Left ventricle myocardium inferior (tissue), 1 donor: Measurements from ENCODE around the gene RAB1A. TPM values are rescaled to one million over a fixed set of nuclear protein-coding genes. Genes with fewer than 3 reads are reported as not detected.
"Not testable (repeated sequence)": the region's sequence is repeated elsewhere in the genome, so short reads cannot be mapped to it uniquely, and the experiment has no call there.

ENCODE experiments used
- DNase-seq: peaks from one replicate; pipeline ENCODE4 v3.0.0-alpha.2; 2020
- H3K27ac ChIP-seq: fragments of 200-600 bp; replicated peaks from 2 replicates; pipeline ENCODE4 v1.8.0; 2021
- H3K27me3 ChIP-seq: fragments of 200-600 bp; 2 replicates; pipeline ENCODE4 v1.8.0; 2021; ENCODE audit warnings: low read depth
- H3K36me3 ChIP-seq: fragments of 200-600 bp; 2 replicates; pipeline ENCODE4 v1.8.0; 2021
- H3K4me1 ChIP-seq: fragments of 200-600 bp; 2 replicates; pipeline ENCODE4 v1.8.0; 2021
- H3K4me3 ChIP-seq: fragments of 200-600 bp; 2 replicates; pipeline ENCODE4 v1.8.0; 2021; ENCODE audit warnings: mild to moderate bottlenecking, moderate library complexity
- H3K9me3 ChIP-seq: fragments of 200-600 bp; replicated peaks from 2 replicates; pipeline ENCODE4 v1.8.0; 2021
- CTCF ChIP-seq: fragments of 200-600 bp; IDR thresholded peaks from 2 replicates; pipeline ENCODE4 v1.8.0; 2021; ENCODE audit warnings: antibody characterized with exemption, mild to moderate bottlenecking, borderline replicate concordance
- intact Hi-C: fragments of 100-400 bp; cut with micrococcal nuclease; formaldehyde crosslinking; loops from one replicate; pipeline ENCODE4 v1.11.0; 2022
- total RNA-seq: library from RNA; stranded (reverse); fragmentation: NEBNext Ultra II Directional; extraction: Animal tissue kit (Norgen Biotek cat#: 25700); gene quantifications from one replicate; pipeline ENCODE4 v1.2.1, GENCODE V29; 2021
- donor health status: DM: no; HTN: yes; CAD: no; lungs with severe emphysema.

Gene RAB1A
- total RNA-seq, 1 donor from 2014 or later, result 115 TPM

GRCh38 chr2:65142515-65142914 lies 12.6 kb upstream of the RAB1A start:
- intact Hi-C loops, result no loop called here

GRCh38 chr2:65137197-65137775 lies 7.4 kb upstream of the RAB1A start:
- no peak overlapping the region for H3K4me3 ChIP-seq
- H3K27ac ChIP-seq, result no peak overlapping the region
- intact Hi-C loops, result no loop called here
- no peaks in the 10 kb centered on the region for H3K9me3 ChIP-seq
- no peak for TF ChIP-seq CTCF
- DNase-seq, result no peak
- H3K4me1 ChIP-seq, result no peaks in the 10 kb centered on the region
- no peaks in the 10 kb centered on the region for H3K36me3 ChIP-seq
- H3K27me3 ChIP-seq, result no peaks in the 10 kb centered on the region

More at GRCh38 chr2:65142515-65142914, 12.6 kb upstream of the RAB1A start:
- H3K27me3 ChIP-seq, result no peaks in the 10 kb centered on the region
- H3K36me3 ChIP-seq, result no peaks in the 10 kb centered on the region
- DNase-seq, result no peak
- no peaks in the 10 kb centered on the region for H3K4me1 ChIP-seq
- H3K27ac ChIP-seq, result no peak overlapping the region
- TF ChIP-seq CTCF, result peak; percentile 45
- no peak overlapping the region for H3K4me3 ChIP-seq
- H3K9me3 ChIP-seq, result no peaks in the 10 kb centered on the region

GRCh38 chr2:65136253-65136652 lies 6.3 kb upstream of the RAB1A start:
- no peak for TF ChIP-seq CTCF
- intact Hi-C loops, result no loop called here

GRCh38 chr2:65134158-65134557 lies 4.3 kb upstream of the RAB1A start:
- no peak for TF ChIP-seq CTCF
- intact Hi-C loops, result no loop called here
- no peak overlapping the region for H3K4me3 ChIP-seq

More at GRCh38 chr2:65136253-65136652, 6.3 kb upstream of the RAB1A start:
- DNase-seq, result no peak
- no peaks in the 10 kb centered on the region for H3K27me3 ChIP-seq
- H3K9me3 ChIP-seq, result no peaks in the 10 kb centered on the region
- H3K36me3 ChIP-seq, result no peaks in the 10 kb centered on the region
- no peak overlapping the region for H3K27ac ChIP-seq
- H3K4me1 ChIP-seq, result peaks cover 6% of the 10 kb centered on the region
- no peak overlapping the region for H3K4me3 ChIP-seq

GRCh38 chr2:65133626-65134025 lies 3.7 kb upstream of the RAB1A start:
- no peaks in the 10 kb centered on the region for H3K27me3 ChIP-seq
- no peak overlapping the region for H3K27ac ChIP-seq
- intact Hi-C loops, result no loop called here
- no peaks in the 10 kb centered on the region for H3K36me3 ChIP-seq
- H3K4me1 ChIP-seq, result peaks cover 25% of the 10 kb centered on the region
- H3K4me3 ChIP-seq, result no peak overlapping the region
- no peak for TF ChIP-seq CTCF
- no peaks in the 10 kb centered on the region for H3K9me3 ChIP-seq
- no peak for DNase-seq

More at GRCh38 chr2:65134158-65134557, 4.3 kb upstream of the RAB1A start:
- DNase-seq, result no peak
- Histone ChIP-seq H3K27ac (no peak overlapping the region), H3K4me1 (peaks cover 21% of the 10 kb centered on the region), H3K27me3 (no peaks in the 10 kb centered on the region), H3K36me3 (no peaks in the 10 kb centered on the region), H3K9me3 (no peaks in the 10 kb centered on the region)

GRCh38 chr2:65132930-65133329 lies 3.0 kb upstream of the RAB1A start:
- H3K27me3 ChIP-seq, H3K9me3 ChIP-seq, DNase-seq, H3K36me3 ChIP-seq, H3K4me3 ChIP-seq, H3K27ac ChIP-seq, intact Hi-C loops: not testable (repeated sequence)
- peaks cover 32% of the 10 kb centered on the region for H3K4me1 ChIP-seq
